A549 (cell line): ENCODE data around the gene HOXD8. TPM values are rescaled to one million over a fixed set of nuclear protein-coding genes. Genes with fewer than 3 reads are reported as not detected.

ENCODE experiments used
- ATAC-seq, 2 experiments: fragments of 200-7000 bp in 1 of 2; fragments of >200 bp in 1 of 2; cut with Nextera tagmentation in 1 of 2; cut with Tn5 transposase in 1 of 2; 3 replicates each; pipeline versions ENCODE4 v1.8.0 to v1.9.1; 2018 to 2020; ENCODE audit warnings: mild to moderate bottlenecking in 1 of 2, moderate library complexity in 1 of 2
- CTCF ChIA-PET: fragments of 300-600 bp; sonication (Branson Sonifier 250); formaldehyde crosslinking; extraction: SDS; loops from one replicate; lab custom pipeline; 2021; ENCODE audit warnings: antibody characterized with exemption, inconsistent platforms; lab: Yijun Ruan, JAX
- POLR2A ChIA-PET: fragments of 350-600 bp; formaldehyde crosslinking; extraction: SDS; loops from one replicate; lab custom pipeline; 2021; ENCODE audit warnings: antibody characterized with exemption, inconsistent platforms; lab: Yijun Ruan, JAX
- DNase-seq, 2 experiments: peaks; one replicate each; pipeline versions ENCODE4 v3.0.0 to v3.0.0-alpha.2; 2011 to 2016; ENCODE audit warnings: low read depth in 1 of 2, low spot score in 1 of 2
- FAIRE-seq: peaks from 2 replicates; lab custom pipeline; 2011; peaks lifted over from hg19 to GRCh38; lab: Jason Lieb, UNC
- H3K27ac ChIP-seq, 2 experiments: fragments of >200 bp; sonication (Bioruptor Twin); formaldehyde crosslinking; 3 replicates each; pipeline ENCODE4 v1.5.1; 2016 to 2017
- H3K4me1 ChIP-seq: fragments of >200 bp; sonication (Bioruptor Twin); formaldehyde crosslinking; 3 replicates; pipeline ENCODE4 v1.6.1; 2016
- H3K4me2 ChIP-seq: fragments of >200 bp; sonication (Bioruptor Twin); formaldehyde crosslinking; 3 replicates; pipeline ENCODE4 v1.6.1; 2016
- H3K4me3 ChIP-seq: fragments of >200 bp; sonication (Bioruptor Twin); formaldehyde crosslinking; 3 replicates; pipeline ENCODE4 v1.5.1; 2016
- H3K9me3 ChIP-seq: fragments of >200 bp; sonication (Bioruptor Twin); formaldehyde crosslinking; 3 replicates; pipeline ENCODE4 v1.6.1; 2016
- BHLHE40 ChIP-seq: IDR thresholded peaks from 2 replicates; pipeline ENCODE4 v1.6.1; 2012; ENCODE audit warnings: low read depth, low read length, inconsistent platforms
- CEBPB ChIP-seq, 2 experiments: fragments of >200 bp in 1 of 2; sonication (Bioruptor Twin) in 1 of 2; formaldehyde crosslinking in 1 of 2; IDR thresholded peaks; 2 replicates each; pipeline ENCODE4 v1.6.1; 2012 to 2016
- CHD2 ChIP-seq: fragments of 150-350 bp; IDR thresholded peaks from 2 replicates; pipeline ENCODE4 v1.6.1; 2014; ENCODE audit warnings: low read length; ENCODE audit not compliant: partially characterized antibody
- E2F6 ChIP-seq: IDR thresholded peaks from 2 replicates; pipeline ENCODE4 v1.6.1; 2012; ENCODE audit warnings: low read depth, borderline replicate concordance
- EHF ChIP-seq: fragments of 250-450 bp; sonication (Bioruptor Pico); IDR thresholded peaks from 2 replicates; pipeline ENCODE4 v1.5.0; 2020; ENCODE audit warnings: mild to moderate bottlenecking
- EHMT2 ChIP-seq: fragments of 200-600 bp; sonication (generic); IDR thresholded peaks from 2 replicates; pipeline ENCODE4 v1.6.1; 2016; ENCODE audit warnings: antibody characterized with exemption, low read depth, mild to moderate bottlenecking, moderate library complexity
- ESRRA ChIP-seq: fragments of 150-350 bp; IDR thresholded peaks from 2 replicates; pipeline ENCODE4 v1.6.1; 2014; ENCODE audit warnings: mild to moderate bottlenecking, low read length, borderline replicate concordance
- FOSB ChIP-seq: fragments of 250-450 bp; sonication (Bioruptor Pico); IDR thresholded peaks from 2 replicates; pipeline ENCODE4 v1.5.0; 2020; ENCODE audit warnings: mild to moderate bottlenecking, moderate library complexity
- GATA3 ChIP-seq: IDR thresholded peaks from 2 replicates; pipeline ENCODE4 v1.6.1; 2012; ENCODE audit warnings: borderline replicate concordance
- HOXA7 ChIP-seq: fragments of 250-450 bp; sonication (Bioruptor Pico); IDR thresholded peaks from 2 replicates; pipeline ENCODE4 v1.5.0; 2020; ENCODE audit warnings: mild to moderate bottlenecking, moderate library complexity
- HOXB5 ChIP-seq: fragments of 250-450 bp; sonication (Bioruptor Pico); IDR thresholded peaks from 2 replicates; pipeline ENCODE4 v1.5.0; 2020; ENCODE audit warnings: mild to moderate bottlenecking, moderate library complexity
- JUN ChIP-seq, 2 experiments: fragments of >200 bp; sonication (Bioruptor Twin); formaldehyde crosslinking; IDR thresholded peaks; 2 replicates in 1 of 2; 3 replicates in 1 of 2; pipeline ENCODE4 v1.6.1; 2016 to 2017
- JUNB ChIP-seq: fragments of >200 bp; sonication (Bioruptor Twin); formaldehyde crosslinking; IDR thresholded peaks from 2 replicates; pipeline ENCODE4 v1.6.1; 2016
- KDM5A ChIP-seq: fragments of 200-600 bp; sonication (generic); IDR thresholded peaks from 2 replicates; pipeline ENCODE4 v1.6.1; 2016; ENCODE audit warnings: antibody characterized with exemption, mild to moderate bottlenecking
- MAFK ChIP-seq: fragments of 450-650 bp; IDR thresholded peaks from 2 replicates; pipeline ENCODE4 v1.6.1; 2014; ENCODE audit not compliant: partially characterized antibody
- MAX ChIP-seq: IDR thresholded peaks from 2 replicates; pipeline ENCODE4 v1.6.1; 2012
- NR3C1 ChIP-seq: fragments of >200 bp; sonication (Bioruptor Twin); formaldehyde crosslinking; IDR thresholded peaks from 3 replicates; pipeline ENCODE4 v1.6.1; 2017
- PBX3 ChIP-seq: IDR thresholded peaks from 2 replicates; pipeline ENCODE4 v1.6.1; 2012
- PHF8 ChIP-seq: fragments of 200-600 bp; sonication (generic); IDR thresholded peaks from 2 replicates; pipeline ENCODE4 v1.6.1; 2016; ENCODE audit warnings: low read depth, mild to moderate bottlenecking, antibody characterized with exemption, moderate library complexity, borderline replicate concordance
- POLR2A ChIP-seq: IDR thresholded peaks from 2 replicates; pipeline ENCODE4 v1.6.1; 2012; ENCODE audit warnings: mild to moderate bottlenecking, low read length
- RAD21 ChIP-seq, 2 experiments: fragments of >200 bp in 1 of 2; sonication (Bioruptor Twin) in 1 of 2; formaldehyde crosslinking in 1 of 2; IDR thresholded peaks in 1 of 2; conservative IDR thresholded peaks in 1 of 2; 2 replicates in 1 of 2; 3 replicates in 1 of 2; pipeline ENCODE4 v1.6.1; 2012 to 2018; ENCODE audit warnings: inconsistent platforms in 1 of 2
- RFX5 ChIP-seq: fragments of 450-650 bp; IDR thresholded peaks from 2 replicates; pipeline ENCODE4 v1.7.1; 2014; ENCODE audit warnings: antibody characterized with exemption, mild to moderate bottlenecking, moderate library complexity
- SREBF2 ChIP-seq: fragments of 450-650 bp; IDR thresholded peaks from 2 replicates; pipeline ENCODE4 v1.6.1; 2014; ENCODE audit warnings: mild to moderate bottlenecking, moderate library complexity
- ZFP36 ChIP-seq: fragments of 450-650 bp; IDR thresholded peaks from 2 replicates; pipeline ENCODE4 v1.6.1; 2014; ENCODE audit warnings: borderline replicate concordance; ENCODE audit not compliant: partially characterized antibody
- WGBS: methylation state at CpG from one replicate; pipeline ENCODE4 v1.1.6; 2017; ENCODE audit errors: missing lambda C conversion rate; 5-methylcytosine and 5-hydroxymethylcytosine counted together
- polyA minus RNA-seq: library from RNA; depleted of rRNA, polyadenylated mRNA; stranded (reverse); fragments of >200 nt; gene quantifications from 2 replicates; pipeline ENCODE4 v1.2.3, GENCODE V29; 2011; rRNA and poly(A)+ RNA removed
- polyA plus RNA-seq, 4 experiments: library from polyadenylated mRNA; depleted of rRNA in 3 of 4; stranded (reverse); fragments of >200 nt; fragmentation: RNase III in 1 of 4; extraction: RNeasy Plus Mini Kit Qiagen cat#74134 plus additional on column Dnase treatment in 1 of 4; gene quantifications; 2 replicates in 3 of 4; 3 replicates in 1 of 4; pipeline ENCODE4 v1.2.3, GENCODE V29; 2011 to 2017
- TF ChIP-seq, protein P1 (sequence below): fragments of 250-450 bp; sonication (Bioruptor Pico); IDR thresholded peaks from 2 replicates; pipeline ENCODE4 v1.5.0; 2020; ENCODE audit warnings: low read depth, mild to moderate bottlenecking, moderate library complexity
- TF ChIP-seq, protein P2 (sequence below): fragments of >200 bp; sonication (Bioruptor Twin); formaldehyde crosslinking; IDR thresholded peaks from 3 replicates; pipeline ENCODE4 v1.6.1; 2016

The HOXD8 gene
- polyA plus RNA-seq (2011; rRNA removed) (6.4 and 8.5 TPM in 2 replicates), polyA plus RNA-seq (2017; fragmentation: RNase III; extraction: RNeasy Plus Mini Kit Qiagen cat#74134 plus additional on column Dnase treatment) (3.5 to 3.9 TPM (median 3.8 TPM) in 3 replicates), polyA minus RNA-seq (0.97 and 2.5 TPM in 2 replicates)
- polyA plus RNA-seq (2012; cell fraction: cytosol; rRNA removed), result 2.3 and 3.0 TPM in 2 replicates
- 1.7 and 1.8 TPM in 2 replicates for polyA plus RNA-seq (2012; cell fraction: nucleus; rRNA removed)

- WGBS, result 67% methylated on average over 33 of the region's 64 CpGs
Observed at GRCh38 chr2:176128982-176129796, at the start of gene HOXD8. Gene HOXD8, plus strand, starts transcription at chr2:176129705. Its CDS starts 662 bp downstream, at chr2:176130367.

GRCh38 chr2:176079831-176080539 lies 49.5 kb upstream of the HOXD8 start:
- CTCF ChIA-PET, result interaction anchor here (0.6 to 5.5 kb wide), 32 partner anchors 9 to 1380 kb away, joined by 3 to 57 read pairs (median 5); partner anchors contain the start of gene HOXD11
- 1% methylated on average over 17 of the region's 86 CpGs for WGBS
- peak overlapping the region; percentile 49 for H3K4me3 ChIP-seq
- POLR2A ChIA-PET, result interaction anchor here (0.6 kb wide), 1 partner anchor 65 kb away, joined by 4 read pairs; no protein-coding TSS in a partner anchor
- peaks cover 9% of the 10 kb centered on the region; the same call in 2 of the 3 replicates for H3K4me1 ChIP-seq
- H3K27ac ChIP-seq, result peak overlapping the region; percentile 64 to 80; a peak in 5 of 6 replicates
- peak overlapping the region; percentile 97 for H3K4me2 ChIP-seq
- ATAC-seq (peak; percentile 91 to 97), DNase-seq (peak; percentile 82 to 85), FAIRE-seq (no peak)
- peaks cover 10% of the 10 kb centered on the region for H3K9me3 ChIP-seq
- no peak for TF ChIP-seq GATA3
- TF ChIP-seq SREBF2, result no peak
- TF ChIP-seq HOXB5 (CRISPR knock-in tag), result no peak
- no peak for TF ChIP-seq MAFK
- no peak for TF ChIP-seq NR3C1
- 0 out of 5 replicates have a peak, but pooled peaks of 1 of the 2 experiments have one; percentile 22 for TF ChIP-seq JUN (IDR thresholded peaks at IDR 0.05)
- no peak for TF ChIP-seq HOXA7
- TF ChIP-seq BHLHE40, result no peak
- TF ChIP-seq EHMT2, result no peak
- TF ChIP-seq ESRRA, result no peak
- TF ChIP-seq FOSB (CRISPR knock-in tag), result no peak
- no peak for TF ChIP-seq JUNB
- peak; percentile 40 to 67; a peak in 4 of 5 replicates for TF ChIP-seq RAD21 (conservative IDR thresholded peaks at IDR 0.05 in 1 of 2, IDR thresholded peaks at IDR 0.05 in 1 of 2)
- no peak for TF ChIP-seq KDM5A
- no peak for TF ChIP-seq EHF (CRISPR knock-in tag)
- no peak for TF ChIP-seq RFX5
- no peak for TF ChIP-seq PBX3

More at GRCh38 chr2:176128982-176129796, at the start of gene HOXD8:
- 0 out of 3 replicates have a peak, but pooled peaks cover 3% of the 10 kb centered on the region for H3K4me1 ChIP-seq
- CTCF ChIA-PET, result interaction anchor here (1.0 to 9.5 kb wide), 7 partner anchors 11 to 1032 kb away, joined by 3 to 139 read pairs (median 28); no protein-coding TSS in a partner anchor
- peak; percentile 41 for TF ChIP-seq POLR2A
- TF ChIP-seq, protein P1, sequence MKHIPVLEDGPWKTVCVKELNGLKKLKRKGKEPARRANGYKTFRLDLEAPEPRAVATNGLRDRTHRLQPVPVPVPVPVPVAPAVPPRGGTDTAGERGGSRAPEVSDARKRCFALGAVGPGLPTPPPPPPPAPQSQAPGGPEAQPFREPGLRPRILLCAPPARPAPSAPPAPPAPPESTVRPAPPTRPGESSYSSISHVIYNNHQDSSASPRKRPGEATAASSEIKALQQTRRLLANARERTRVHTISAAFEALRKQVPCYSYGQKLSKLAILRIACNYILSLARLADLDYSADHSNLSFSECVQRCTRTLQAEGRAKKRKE (CRISPR knock-in tag), result no peak
- no peak for TF ChIP-seq GATA3
- no peak for TF ChIP-seq HOXB5 (CRISPR knock-in tag)
- no peak for TF ChIP-seq CEBPB (IDR thresholded peaks at IDR 0.05)
- peak; percentile 91 for TF ChIP-seq PBX3
- no peak for TF ChIP-seq PHF8
- TF ChIP-seq JUNB, result no peak
- TF ChIP-seq, protein P2, sequence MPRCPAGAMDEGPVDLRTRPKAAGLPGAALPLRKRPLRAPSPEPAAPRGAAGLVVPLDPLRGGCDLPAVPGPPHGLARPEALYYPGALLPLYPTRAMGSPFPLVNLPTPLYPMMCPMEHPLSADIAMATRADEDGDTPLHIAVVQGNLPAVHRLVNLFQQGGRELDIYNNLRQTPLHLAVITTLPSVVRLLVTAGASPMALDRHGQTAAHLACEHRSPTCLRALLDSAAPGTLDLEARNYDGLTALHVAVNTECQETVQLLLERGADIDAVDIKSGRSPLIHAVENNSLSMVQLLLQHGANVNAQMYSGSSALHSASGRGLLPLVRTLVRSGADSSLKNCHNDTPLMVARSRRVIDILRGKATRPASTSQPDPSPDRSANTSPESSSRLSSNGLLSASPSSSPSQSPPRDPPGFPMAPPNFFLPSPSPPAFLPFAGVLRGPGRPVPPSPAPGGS, result no peak
- no peak for TF ChIP-seq ZFP36
- peak; percentile 77 for TF ChIP-seq MAX
- no peak for TF ChIP-seq SREBF2
- peak; percentile 58 for TF ChIP-seq CHD2
- peak in 1 of 2 experiments; percentile 50; a peak in 2 of 5 replicates for TF ChIP-seq JUN (IDR thresholded peaks at IDR 0.05)
- TF ChIP-seq E2F6, result peak; percentile 74
- H3K4me3 ChIP-seq, result peak within 1 kb of the TSS; percentile 81
- no peaks in the 10 kb centered on the region for H3K9me3 ChIP-seq
- POLR2A ChIA-PET, result interaction anchor here (1.2 kb wide), 1 partner anchor 140 kb away, joined by 3 read pairs; the partner anchor contains the start of gene MTX2
- DNase-seq, result peak; percentile 38 to 85
- peak within 1 kb of the TSS; percentile 85 for H3K4me2 ChIP-seq
- FAIRE-seq, result no peak
- peak within 1 kb of the TSS; percentile 88 to 94 for H3K27ac ChIP-seq
- ATAC-seq, result peak; percentile 65 to 73
